PC-9 (cell line): Measurements from ENCODE around the gene ZNF839.

ENCODE experiments used
- EZH2 ChIP-seq: fragments of 200-600 bp; sonication (generic); IDR thresholded peaks from 2 replicates; pipeline ENCODE4 v1.8.0; 2017; ENCODE audit warnings: antibody characterized with exemption, low read depth
- TF ChIP-seq, protein P1 (sequence below): fragments of 200-600 bp; sonication (generic); conservative IDR thresholded peaks from 2 replicates; pipeline ENCODE4 v1.6.1; 2017; ENCODE audit warnings: mixed run types, antibody characterized with exemption, mild to moderate bottlenecking, moderate library complexity

DNA sequence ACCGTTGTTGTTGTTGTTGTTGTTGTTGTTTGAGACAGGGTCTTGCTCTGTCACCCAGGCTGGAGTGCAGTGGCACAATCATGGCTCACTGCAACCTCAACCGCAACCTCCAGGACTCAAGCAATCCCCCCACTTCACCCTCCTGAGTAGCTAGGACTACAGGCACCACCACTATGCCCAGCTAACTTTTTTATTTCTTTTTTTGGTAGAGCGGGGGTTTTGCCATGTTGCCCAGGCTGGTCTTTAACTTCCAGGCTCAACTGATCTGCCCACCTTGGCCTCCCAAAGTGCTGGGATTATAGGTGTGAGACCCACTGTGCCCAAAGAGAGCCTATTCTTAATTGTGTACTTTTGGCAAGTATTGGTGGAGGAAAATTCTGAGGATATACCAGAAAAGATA, 40.3 kb upstream of the ZNF839 start:
- TF ChIP-seq, protein P1, sequence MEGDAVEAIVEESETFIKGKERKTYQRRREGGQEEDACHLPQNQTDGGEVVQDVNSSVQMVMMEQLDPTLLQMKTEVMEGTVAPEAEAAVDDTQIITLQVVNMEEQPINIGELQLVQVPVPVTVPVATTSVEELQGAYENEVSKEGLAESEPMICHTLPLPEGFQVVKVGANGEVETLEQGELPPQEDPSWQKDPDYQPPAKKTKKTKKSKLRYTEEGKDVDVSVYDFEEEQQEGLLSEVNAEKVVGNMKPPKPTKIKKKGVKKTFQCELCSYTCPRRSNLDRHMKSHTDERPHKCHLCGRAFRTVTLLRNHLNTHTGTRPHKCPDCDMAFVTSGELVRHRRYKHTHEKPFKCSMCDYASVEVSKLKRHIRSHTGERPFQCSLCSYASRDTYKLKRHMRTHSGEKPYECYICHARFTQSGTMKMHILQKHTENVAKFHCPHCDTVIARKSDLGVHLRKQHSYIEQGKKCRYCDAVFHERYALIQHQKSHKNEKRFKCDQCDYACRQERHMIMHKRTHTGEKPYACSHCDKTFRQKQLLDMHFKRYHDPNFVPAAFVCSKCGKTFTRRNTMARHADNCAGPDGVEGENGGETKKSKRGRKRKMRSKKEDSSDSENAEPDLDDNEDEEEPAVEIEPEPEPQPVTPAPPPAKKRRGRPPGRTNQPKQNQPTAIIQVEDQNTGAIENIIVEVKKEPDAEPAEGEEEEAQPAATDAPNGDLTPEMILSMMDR: 0 out of 2 replicates have a peak, but pooled peaks have one; percentile 18
- no peak for TF ChIP-seq EZH2
